GM21529 (cell line): ENCODE results near the gene CHST4.
"Not testable (repeated sequence)": the region's sequence is repeated elsewhere in the genome, so short reads cannot be mapped to it uniquely, and the experiment has no call there.

Experiments
- ATAC-seq: cut with Tn5 transposase; IDR thresholded peaks from one replicate; pipeline ENCODE4 v1.9.1; 2021; ENCODE audit not compliant: unreplicated experiment

The CHST4 gene

GRCh38 chr16:71524566-71525553 lies 1.4 kb upstream of the CHST4 start:
- ATAC-seq: no peak

- ATAC-seq: no peak
Observed at GRCh38 chr16:71528257-71528656, 2.0 kb downstream of the CHST4 start.

GRCh38 chr16:71528863-71529262 lies 2.6 kb downstream of the CHST4 start:
- ATAC-seq: no peak

GRCh38 chr16:71532366-71532765 lies 6.1 kb downstream of the CHST4 start:
- ATAC-seq: no peak

- ATAC-seq: no peak
Observed at GRCh38 chr16:71536752-71537499, 10.7 kb downstream of the CHST4 start.

- ATAC-seq: peak; percentile 85
Observed at GRCh38 chr16:71537643-71538042, 11.4 kb downstream of the CHST4 start.

GRCh38 chr16:71542377-71542776 lies 16.2 kb downstream of the CHST4 start:
- ATAC-seq: peak; percentile 56

- ATAC-seq: no peak
Observed at GRCh38 chr16:71547168-71547567, 20.9 kb downstream of the CHST4 start.

GRCh38 chr16:71552698-71553503 lies 26.7 kb downstream of the CHST4 start:
- no peak for ATAC-seq

- no peak for ATAC-seq
Observed at GRCh38 chr16:71555230-71555891, 29.1 kb downstream of the CHST4 start.

- ATAC-seq: no peak
Observed at GRCh38 chr16:71557299-71557698, 31.1 kb downstream of the CHST4 start.

- ATAC-seq: no peak
Observed at GRCh38 chr16:71557954-71558582, 31.8 kb downstream of the CHST4 start.

GRCh38 chr16:71559855-71560254 lies 33.6 kb downstream of the CHST4 start:
- no peak for ATAC-seq

GRCh38 chr16:71561886-71562285 lies 35.7 kb downstream of the CHST4 start:
- not testable (repeated sequence) for ATAC-seq

- ATAC-seq: no peak
Observed at GRCh38 chr16:71562552-71562951, 36.3 kb downstream of the CHST4 start.

- peak; percentile 86 for ATAC-seq
Observed at GRCh38 chr16:71564335-71564967, 38.2 kb downstream of the CHST4 start.

GRCh38 chr16:71565812-71566700 lies 39.8 kb downstream of the CHST4 start:
- no peak for ATAC-seq

- ATAC-seq: no peak
Observed at GRCh38 chr16:71567931-71568330, 41.7 kb downstream of the CHST4 start.

GRCh38 chr16:71568551-71568950 lies 42.3 kb downstream of the CHST4 start:
- ATAC-seq: no peak
